Measurements from ENCODE around the gene ARHGEF3.

- no peak for TF ChIP-seq CTCF (IDR thresholded peaks at IDR 0.05; ENCODE audit: insufficient read depth, low read length)
- TF ChIP-seq POLR2AphosphoS5 (IDR thresholded peaks at IDR 0.05; ENCODE audit: low read depth) = peak; percentile 56
- TF ChIP-seq, protein P1, sequence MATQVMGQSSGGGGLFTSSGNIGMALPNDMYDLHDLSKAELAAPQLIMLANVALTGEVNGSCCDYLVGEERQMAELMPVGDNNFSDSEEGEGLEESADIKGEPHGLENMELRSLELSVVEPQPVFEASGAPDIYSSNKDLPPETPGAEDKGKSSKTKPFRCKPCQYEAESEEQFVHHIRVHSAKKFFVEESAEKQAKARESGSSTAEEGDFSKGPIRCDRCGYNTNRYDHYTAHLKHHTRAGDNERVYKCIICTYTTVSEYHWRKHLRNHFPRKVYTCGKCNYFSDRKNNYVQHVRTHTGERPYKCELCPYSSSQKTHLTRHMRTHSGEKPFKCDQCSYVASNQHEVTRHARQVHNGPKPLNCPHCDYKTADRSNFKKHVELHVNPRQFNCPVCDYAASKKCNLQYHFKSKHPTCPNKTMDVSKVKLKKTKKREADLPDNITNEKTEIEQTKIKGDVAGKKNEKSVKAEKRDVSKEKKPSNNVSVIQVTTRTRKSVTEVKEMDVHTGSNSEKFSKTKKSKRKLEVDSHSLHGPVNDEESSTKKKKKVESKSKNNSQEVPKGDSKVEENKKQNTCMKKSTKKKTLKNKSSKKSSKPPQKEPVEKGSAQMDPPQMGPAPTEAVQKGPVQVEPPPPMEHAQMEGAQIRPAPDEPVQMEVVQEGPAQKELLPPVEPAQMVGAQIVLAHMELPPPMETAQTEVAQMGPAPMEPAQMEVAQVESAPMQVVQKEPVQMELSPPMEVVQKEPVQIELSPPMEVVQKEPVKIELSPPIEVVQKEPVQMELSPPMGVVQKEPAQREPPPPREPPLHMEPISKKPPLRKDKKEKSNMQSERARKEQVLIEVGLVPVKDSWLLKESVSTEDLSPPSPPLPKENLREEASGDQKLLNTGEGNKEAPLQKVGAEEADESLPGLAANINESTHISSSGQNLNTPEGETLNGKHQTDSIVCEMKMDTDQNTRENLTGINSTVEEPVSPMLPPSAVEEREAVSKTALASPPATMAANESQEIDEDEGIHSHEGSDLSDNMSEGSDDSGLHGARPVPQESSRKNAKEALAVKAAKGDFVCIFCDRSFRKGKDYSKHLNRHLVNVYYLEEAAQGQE (IDR thresholded peaks at IDR 0.05; ENCODE audit: insufficient replicate concordance, low read depth) = no peak
- peak; percentile 58 for TF ChIP-seq GABPA (IDR thresholded peaks at IDR 0.05; ENCODE audit: low read depth)
Measured at GRCh38 chr3:56693750-56694149, 108.0 kb downstream of the ARHGEF3 start.
